ENCODE data around the gene TMEM44.
"Not testable (repeated sequence)": the region's sequence is repeated elsewhere in the genome, so short reads cannot be mapped to it uniquely, and the experiment has no call there.

The TMEM44 gene

DNA sequence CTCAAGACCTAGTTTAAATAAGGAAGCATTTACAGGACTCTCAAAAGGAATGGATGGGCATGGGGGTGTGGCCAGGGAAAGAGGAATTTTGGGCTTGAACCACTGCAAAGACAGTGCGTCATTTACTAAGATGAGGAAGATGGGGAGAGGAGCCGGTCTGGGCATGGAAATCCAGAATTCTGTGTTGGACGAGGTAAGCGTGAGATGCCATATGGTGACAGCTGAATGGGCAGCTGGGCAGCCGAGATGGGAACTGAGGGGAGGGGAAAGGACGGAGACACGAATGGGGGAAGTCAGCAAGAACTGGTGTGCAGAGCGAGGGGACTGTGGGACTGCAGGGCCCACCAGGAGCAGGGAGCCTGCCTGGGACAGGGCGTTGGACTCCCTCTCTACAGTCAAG lies 24.2 kb downstream of the TMEM44 start:
- DNase-seq: no peak

DNA sequence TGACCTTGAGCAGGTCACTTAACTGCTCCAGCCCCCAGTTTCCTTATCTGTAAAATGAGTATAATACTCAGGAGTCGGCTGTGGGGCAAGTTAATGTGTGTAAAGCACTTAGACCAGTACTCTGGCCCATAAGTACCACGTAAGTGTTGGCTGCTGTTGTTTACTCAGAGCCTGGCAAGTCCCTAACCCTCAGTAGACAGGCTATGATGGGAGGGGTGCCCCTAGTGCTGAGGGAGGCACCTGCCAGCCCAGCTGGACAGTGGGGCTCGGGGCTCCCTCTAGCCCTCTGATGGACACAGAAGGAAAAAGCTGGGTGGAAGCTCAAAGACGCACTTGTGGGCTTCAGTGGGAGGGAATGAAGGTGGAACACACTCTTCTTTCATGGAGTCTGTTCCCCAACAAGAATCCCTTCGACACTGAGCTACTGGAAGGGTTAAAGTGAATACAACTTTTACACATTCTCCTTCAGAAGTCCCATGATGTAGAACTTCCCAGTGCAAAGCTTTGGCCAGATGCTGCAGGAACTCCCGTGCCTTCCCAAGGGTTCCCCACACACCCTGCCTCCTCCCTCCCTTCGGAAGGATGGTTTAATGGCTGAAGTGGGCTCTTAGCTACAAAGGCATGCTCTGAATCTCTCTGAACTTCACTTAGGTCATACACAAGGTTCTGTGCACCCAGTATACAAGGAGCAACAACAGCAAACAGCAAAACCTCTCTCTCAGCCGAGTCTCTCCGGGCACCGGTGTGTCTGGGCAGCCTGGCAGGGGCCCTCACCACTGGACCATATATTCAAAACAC lies 25.4 kb downstream of the TMEM44 start:
- DNase-seq: no peak

DNA sequence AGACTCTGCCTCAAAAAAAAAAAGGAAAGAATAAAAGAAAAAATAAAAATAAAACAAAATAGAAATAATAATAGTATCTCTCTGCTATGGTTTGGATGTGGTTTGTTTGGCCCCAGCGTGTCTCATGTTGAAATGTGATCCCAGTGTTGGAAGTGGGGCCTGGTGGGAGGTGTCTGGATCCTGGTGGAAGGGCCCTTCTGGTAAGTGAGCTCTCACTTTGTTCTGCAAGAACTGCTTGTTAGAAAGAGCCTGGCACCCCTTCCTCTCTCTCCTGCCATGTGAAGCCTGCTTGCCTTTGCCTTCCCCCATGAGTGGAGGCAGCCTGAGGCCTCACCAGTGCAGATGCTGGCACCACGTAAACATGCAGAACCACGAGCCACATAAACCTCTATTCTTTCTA lies 26.3 kb downstream of the TMEM44 start:
- no peak for DNase-seq

DNA sequence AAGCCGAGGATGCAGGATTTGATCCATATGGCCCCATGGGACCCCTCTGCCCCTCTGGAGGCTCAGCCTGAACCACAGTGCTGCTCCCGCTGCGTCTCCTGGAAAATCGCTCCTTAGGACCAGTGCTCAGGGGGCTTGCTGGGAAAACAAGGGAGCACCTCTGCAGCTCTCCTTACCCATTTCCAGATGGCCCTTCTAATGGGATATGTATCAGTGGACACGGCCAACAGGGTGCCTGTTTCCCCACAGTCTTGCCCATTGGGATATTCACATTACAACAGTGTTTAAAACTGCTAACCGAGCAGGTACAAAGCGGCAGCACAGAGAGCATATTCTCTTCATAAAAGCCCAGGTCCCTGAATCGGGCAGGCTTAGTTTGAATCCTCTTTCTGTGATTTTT lies 27.1 kb downstream of the TMEM44 start:
- DNase-seq: no peak

DNA sequence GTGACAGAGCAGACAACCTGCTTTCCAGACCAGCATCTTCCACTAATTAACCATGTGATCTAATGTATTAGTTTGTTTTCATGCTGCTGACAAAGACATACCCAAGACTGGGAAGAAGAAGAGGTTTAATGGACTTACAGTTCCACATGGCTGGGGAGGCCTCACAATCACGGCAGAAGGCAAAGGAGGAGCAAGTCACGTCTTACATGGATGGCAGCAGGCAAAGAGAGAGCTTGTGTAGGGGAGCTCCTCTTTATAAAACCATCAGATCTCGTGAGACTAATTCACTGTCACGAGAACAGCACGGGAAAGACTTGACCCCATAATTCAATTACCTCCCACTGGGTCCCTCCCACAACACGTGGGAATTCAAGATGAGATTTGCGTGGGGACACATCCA lies 27.9 kb downstream of the TMEM44 start:
- not testable (repeated sequence) for DNase-seq

DNA sequence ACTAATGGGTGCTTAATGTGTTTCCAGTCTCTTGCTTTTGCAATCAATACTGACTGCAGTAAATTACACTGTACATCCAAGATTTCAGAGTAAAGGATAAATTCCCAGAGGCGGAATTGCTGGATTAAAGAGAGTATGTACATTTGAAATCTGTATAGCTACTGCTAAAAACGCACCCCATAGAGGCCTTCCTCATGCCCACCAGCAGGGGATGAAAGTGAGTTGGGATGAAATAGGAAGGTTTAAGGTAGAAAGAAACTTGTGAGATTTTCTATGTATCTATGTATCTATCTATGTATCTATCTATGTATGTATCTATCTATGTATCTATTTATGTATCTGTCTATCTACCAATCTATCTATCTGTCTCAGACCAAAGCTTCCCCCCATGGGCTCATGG lies 28.4 kb downstream of the TMEM44 start:
- no peak for DNase-seq

DNA sequence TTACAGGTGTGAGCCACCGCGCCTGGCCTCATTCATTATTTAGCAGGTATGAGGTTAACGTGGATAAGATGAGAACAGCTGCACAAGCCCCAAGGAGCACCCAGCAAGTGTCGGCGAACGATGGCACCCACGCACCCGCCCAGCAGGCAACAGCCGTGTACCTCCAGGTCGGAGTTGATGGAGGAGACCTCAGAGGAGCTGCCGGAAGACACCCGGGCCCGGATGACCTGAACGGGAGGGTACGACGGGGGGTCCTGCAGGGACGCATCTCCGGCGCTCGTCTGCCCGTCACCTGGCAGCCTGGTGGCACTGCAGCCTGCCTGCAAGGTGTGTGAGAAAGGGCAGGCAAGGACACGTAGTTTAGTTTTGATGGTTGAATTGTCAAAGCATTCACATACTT lies 29.1 kb downstream of the TMEM44 start:
- DNase-seq: no peak

DNA sequence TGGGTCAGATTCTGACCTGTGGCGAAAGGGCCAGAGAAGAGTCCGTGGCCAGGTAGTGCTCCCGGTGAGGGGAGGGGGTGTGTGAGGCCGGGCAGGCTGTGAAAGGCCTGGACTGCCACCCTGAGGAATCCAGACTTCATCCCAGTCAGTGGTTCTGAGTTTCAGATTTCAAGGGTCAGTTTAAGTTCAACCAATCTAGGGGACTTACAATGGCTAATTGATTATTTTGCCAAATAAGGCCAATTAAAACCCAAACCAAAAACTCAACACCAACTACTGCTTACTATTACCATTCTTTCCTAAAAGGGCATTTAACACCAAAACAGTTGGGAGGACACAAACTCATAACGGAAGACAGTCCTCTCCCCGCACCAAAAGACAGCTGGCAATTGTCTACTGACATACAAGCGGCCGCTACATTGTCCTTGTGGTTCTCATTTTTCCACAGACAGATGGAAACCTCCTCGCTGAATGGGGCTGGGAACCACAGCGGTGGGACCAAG lies 30.5 kb downstream of the TMEM44 start:
- DNase-seq: no peak

DNA sequence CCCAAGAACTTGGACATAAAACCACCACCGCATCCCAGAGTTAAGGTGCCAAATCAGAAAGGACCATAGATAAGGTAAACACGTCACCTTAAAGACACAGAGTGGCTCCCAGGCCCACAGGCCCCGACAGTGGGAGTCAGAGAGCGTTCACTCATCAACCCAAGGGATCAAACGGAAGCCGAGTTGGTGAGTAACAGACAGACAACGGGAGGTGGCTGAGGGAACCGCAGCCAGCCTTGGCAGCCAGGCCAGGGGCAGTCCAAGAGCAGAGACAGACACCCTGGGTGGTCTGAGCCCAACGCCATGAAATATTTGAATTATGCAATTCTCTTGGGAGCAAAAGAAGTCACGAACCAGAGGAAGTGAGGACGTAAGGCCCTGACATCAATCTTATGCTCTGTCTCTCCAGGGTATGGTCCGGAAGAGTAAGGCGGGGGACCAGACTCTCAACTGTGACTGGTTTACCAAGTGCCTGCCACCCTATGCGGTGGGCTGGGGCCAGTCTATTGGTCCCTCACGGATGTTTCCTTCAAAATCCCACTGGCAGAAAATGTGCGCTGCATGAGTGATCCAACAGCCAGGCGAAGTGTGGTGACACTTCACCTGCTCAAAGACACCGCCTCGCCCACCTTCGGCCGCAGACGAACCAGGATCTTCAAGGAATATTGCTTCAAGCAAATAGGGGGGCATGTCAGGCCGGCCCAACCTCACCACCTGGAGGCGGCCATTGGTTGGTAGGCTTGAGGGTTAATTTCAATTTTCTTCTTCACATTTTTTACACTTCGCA lies 34.3 kb downstream of the TMEM44 start:
- no peak for DNase-seq

DNA sequence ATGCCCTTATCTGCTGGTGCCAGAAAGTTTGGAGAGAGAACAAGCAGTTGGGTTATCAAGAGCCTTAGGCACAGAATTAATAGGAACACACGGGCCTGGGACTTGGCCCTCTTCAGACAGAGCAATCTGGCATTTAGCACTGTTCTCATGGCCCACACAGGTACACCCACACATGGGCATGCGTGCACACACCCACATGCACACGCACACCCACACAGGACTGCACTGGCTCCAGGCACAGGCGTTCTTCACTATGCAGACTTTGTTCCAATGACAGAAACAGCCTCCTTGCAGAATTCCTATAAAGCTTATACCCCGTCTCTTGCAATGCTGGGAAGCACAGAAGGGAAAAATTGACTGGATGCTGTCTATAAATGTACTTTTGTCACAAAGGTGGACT lies 36.3 kb downstream of the TMEM44 start:
- DNase-seq: no peak

DNA sequence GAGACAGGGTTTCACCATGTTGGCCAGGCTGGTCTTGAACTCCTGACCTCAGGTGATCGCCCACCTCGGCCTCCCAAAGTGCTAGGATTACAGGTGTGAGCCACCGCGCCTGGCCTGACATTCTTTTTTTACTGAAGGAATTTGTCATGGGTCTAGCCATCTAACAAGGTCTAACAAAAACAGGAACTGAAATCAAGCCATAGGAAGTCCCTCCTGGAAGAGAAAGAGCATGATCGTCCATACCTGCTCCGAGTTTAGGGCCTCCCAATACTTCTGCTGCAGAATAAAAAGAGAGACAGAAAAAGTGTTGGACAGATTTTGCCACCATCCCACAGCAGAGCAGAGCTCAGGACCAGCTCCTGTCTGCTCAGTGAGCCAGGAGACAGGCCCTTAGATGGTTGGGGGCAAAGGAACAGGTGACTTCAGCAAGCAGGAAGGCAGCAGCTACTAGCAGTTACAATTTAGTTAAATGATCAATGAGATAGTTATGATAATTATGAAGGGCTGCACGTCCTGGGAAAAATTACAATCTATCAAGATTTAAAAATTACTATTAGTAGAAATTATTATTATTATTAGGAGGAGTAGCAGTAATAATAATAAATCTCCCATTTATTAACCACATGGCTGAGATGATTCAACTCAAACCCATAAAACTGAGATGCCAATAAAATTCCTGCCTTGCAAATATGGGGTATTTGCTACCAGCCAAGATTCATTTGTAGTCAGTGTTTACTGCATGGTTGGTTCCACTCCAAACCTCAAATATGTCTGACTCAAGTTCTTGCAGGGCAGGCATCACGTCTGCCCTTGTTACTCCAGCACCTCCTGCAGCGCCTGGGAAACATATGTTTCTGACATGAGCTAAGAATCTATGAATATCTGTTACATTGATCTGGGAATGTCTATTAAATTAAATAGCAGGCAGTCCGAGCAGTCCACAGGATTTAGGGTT lies 40.1 kb downstream of the TMEM44 start:
- no peak for DNase-seq

DNA sequence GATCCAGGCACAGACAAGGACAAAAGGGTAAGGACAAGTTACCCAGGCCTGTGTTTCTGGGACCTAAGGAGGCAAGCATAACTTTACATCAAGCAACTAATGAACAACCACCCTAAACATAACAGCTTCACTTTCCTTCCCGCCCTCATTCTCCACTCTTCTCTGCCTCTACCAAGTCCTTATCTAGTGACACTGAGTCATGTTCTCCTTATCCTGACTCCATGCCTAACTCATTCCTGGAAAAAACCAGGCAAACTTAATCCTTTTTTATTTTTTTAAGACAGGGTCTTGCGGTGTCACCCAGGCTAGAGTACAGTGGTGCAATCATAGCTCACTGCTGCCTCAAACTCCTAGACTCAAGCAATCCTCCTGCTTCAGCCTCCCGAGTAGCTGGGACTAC lies 44.5 kb downstream of the TMEM44 start:
- no peak for DNase-seq

DNA sequence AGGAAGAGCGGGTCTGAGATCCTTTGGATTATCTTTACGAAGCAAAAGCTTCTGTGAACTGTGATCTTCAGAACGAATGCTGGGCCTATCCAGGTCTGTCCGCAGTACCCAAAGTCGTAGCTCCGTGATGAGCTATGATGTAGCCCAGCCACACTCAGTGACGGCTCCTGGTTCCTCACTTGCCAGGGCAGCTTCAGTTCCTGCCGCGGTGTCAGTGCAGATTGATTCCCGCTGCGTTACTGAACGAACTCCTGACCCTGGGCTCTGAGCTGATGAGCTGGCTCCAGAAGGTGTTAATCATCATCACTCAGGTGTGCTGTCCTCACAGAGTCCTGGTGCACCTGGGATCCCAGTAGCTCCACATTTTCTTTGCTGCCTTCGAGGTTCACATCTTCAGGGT lies 45.0 kb downstream of the TMEM44 start:
- no peak for DNase-seq

DNA sequence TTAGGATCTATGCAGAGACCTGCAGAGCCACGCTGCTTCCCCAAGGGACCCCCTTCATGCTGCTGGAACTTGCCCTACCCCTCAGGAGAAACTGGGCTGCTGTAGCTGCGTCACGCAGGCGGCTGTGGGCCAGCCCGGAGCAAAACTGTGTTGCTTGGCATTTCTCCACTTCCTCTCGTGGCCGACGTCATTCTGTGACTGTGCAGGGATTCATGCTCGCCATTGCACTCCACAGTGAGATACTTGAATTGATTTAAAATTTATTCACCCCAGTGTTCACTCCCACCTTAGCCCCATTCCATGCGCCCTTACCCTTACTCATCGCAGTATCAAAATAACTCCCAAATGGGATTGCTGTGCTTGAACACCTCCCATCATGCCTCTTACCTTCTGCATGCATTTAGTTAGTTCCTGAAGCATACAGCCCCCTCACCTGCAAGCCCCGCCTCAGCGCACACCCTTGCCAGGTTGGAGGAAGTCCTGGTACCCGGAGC lies 45.7 kb downstream of the TMEM44 start:
- DNase-seq: no peak

DNA sequence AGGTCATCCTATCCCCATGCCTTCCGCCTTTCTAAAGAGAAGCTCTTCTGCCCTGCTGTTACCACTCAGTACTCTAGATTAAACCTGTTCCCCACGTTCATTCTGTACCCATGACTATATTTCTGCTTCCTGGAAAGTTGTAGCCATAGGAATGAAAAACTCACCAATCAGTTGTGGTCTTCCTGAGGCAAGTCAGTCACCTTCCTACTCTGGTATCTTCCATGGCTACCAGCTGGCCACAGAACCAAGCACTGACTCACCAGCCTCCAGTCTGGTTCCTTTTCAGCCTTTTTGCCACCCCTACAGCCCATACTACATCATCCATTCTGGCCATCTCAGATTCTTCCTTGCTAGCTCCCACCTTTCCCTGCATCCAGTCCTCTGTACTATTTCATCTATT lies 46.4 kb downstream of the TMEM44 start:
- DNase-seq: peak in 1 of 2 experiments; percentile 23

DNA sequence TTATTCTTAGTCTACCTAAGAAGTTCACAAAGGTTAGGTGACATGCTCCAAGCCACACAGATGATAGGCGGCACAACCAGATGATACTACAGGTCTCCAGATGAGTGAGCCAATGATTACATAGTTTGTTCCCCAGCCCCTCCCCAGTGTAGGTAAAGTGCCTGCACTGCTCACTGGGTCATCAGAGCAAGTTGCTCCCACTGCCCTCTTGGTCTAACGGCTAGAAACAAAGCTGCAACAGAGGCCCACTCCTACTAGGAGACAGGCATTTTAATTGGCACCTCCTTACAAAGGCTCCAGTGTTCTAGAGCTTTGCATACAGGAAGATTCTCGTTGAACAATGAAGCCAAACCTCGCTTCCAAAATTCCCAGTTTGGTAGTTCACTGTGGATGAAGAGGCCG lies 47.3 kb downstream of the TMEM44 start:
- no peak for DNase-seq

DNA sequence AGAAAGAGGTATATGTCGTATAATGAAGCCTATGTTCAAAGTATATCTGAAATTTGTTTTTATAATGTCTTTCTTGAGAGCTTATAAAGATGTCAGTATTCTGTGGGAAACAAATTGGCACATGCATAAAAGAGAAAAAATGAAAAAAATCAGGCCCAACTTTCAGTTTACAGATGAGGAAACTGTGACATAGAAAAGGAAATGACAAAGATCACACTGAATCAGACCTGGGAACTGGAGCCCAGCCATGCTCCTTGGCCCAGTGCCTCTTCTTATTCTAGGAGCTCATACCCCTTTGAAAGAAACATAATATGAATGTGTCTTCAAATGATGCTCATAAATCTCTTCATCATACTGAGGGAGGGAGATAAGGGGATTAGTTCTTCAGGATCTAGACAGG lies 48.4 kb downstream of the TMEM44 start:
- DNase-seq: peak in 1 of 2 experiments; percentile 38

DNA sequence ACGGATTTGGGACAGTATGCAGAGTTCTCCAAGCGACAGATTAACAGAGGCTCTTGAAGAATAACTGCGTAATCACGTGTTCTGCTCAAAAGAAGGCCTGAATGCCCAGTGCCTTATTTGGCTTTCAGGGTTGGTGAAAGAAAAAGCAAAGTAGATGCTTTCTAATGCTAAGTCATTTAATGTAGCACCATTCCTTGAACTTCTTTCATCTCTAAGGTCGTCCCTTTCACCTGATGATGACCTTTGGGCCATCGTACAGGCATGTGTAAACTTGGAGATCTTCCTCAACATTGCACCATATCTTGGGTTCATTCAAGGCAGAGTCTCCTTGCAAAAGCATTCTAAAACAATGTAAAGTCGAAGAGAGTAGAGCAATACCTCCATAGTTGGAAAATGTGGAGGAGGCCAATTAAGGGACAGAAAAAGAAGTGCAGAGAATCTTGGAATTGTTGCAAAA lies 48.9 kb downstream of the TMEM44 start:
- DNase-seq: no peak

DNA sequence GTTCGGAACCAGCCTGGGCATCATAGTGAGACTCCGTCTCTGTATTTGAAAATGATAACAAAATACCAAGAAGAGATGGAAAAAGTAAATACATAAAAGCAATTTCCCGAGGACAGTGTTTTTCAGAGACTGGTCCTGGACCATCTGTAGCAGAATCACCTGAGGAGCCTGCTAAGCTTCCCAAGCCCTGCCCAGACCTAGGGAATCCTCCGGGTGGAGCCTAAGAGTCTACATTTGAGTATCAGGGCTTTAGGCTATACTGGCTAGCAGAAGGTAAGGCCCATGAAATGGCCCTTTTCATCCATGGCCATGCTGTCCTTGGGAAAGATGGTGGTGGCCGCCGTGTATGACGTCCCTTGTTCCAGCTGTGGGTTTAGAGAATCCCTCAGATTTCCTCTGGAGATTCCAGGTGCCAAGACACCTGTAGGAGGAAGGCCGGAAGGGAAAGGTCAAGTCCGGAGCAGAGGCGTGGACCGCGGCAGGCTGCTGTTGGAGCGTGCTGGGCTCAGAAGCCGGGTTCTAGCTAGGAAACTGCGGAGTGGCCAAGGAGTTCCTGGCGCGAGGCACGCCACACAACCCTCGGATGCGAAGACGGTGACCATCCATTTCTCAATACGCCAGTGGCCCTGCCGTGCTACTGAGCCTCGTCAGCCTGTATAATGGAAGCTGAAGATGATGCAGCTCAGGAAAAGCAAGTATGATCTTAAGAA lies 50.9 kb downstream of the TMEM44 start:
- no peak for DNase-seq

DNA sequence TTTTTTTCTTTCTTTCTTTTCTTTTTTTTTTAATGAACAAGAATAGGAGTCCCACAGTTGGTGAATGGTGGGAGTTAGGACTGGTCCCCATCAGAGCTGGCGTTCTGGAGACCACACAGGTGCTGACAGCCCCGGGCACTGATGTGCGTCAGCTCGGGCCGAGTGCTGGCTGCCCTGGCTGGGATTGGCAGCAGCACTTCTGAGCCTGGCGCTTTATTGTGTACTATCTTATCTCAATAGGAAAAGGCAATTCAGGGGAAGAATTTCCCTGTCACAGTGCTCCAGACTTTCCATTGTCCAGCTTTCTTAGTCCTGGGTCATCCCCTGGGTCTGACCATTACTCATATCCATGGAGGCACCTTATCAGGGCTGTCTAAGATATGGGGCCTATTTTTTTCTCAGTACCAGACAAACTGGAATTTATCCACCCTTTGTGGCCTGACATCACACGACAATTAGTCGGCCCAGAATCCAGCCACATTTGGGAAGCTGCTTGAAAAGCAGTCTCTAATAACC lies 54.1 kb downstream of the TMEM44 start:
- DNase-seq: no peak

DNA sequence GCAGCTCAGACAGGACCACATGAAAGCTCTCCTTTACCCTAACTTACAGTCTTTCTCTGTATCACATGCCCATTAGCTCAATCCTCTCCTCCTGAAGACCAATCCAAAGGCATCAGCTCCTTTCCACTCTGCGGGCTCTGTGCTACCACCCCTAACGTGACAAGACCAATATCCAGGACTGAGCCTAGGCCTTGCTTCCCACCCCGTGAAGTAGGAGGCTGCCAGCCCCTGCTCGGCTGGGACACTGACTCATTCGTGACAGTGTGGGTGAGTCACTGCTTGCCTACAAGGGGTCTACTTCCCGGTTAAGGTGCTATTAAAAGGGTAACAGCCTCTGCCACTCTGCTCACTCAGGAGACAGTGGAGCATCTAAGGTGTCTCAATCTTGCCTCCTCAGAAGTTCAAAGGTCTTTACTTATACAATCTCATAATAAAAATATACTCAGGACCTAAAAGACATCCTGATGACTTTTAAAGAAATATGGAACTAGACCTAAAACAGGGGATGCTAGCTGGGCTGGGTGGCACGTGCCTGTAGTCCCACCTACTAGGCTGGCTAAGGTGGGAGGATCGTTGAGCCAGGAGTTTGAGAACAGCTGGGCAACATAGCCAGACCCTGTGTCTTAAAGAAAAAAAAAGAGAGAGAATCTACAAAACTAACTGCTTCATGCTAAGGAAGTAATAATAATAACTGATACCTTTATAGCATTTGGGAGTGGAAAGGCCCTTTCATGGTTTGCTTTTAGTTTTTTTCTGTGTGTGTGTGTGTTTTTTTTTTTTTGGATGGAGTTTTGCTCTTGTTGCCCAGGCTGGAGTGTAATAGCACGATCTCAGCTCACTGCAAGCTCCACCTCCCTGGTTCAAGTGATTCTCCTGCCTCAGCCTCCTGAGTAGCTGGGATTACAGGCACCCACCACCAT lies 55.0 kb downstream of the TMEM44 start:
- DNase-seq: peak; percentile 20 to 37

Data from activated CD4-positive, alpha-beta T cell treated with anti-CD3 and anti-CD28 coated beads, Interleukin-2, amount 50 U/mL, for 48 hours (primary cell).